Stimulated activated CD4-positive, alpha-beta T cell treated with anti-CD3 and anti-CD28 coated beads, Interleukin-4, amount 100 ng/mL, for 1 hour (primary cell): ENCODE data around the gene RNF113A.
"Not testable (repeated sequence)": the region's sequence is repeated elsewhere in the genome, so short reads cannot be mapped to it uniquely, and the experiment has no call there.

Experiments
- DNase-seq: peaks from one replicate; pipeline ENCODE4 v3.0.0-alpha.2; 2020

Gene RNF113A

DNA sequence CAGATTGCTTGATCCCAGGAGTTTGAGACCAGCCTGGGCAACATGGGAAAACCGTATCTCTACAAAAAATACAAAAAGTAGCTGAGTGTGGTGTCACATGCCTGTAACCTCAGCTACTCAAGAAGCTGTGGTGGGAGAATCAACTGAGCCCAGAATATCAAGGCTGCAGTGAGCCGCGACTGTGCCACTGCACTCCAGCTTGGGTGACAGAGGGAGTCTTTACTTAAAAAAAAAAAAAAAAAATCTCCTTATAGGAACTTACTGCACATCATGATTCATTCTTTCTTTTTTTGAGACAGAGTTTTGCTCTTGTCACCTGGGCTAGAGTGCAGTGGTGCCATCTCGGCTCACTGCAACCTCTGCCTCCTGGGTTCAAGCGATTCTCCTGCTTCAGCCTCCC, 43.1 kb downstream of the RNF113A start:
- DNase-seq, result no peak

DNA sequence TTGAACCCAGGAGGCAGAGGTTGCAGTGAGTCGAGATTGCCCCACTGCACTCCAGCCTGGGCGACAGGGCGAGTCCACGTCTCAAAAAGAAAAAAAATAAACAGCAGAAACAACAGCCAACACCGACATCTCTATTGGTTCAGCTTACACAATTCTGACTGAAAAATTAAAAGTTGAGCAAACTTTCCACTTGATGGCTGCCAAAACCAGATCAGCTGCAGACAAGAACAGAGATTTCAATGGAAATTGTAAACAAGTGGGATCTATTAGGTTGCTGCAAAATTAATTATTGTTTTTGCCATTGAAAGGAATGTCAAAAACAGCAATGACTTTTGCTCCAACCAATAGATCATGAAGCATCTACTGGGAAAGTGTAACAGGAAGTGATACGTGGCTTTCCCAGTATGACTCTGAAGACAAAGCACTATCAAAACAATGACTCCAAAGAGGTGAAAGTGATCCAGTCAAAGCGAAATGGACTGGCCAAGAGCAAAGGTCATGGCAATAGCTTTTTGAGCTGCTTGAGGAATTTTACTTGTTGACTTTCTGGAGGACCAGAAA, 45.1 kb downstream of the RNF113A start:
- no peak for DNase-seq

DNA sequence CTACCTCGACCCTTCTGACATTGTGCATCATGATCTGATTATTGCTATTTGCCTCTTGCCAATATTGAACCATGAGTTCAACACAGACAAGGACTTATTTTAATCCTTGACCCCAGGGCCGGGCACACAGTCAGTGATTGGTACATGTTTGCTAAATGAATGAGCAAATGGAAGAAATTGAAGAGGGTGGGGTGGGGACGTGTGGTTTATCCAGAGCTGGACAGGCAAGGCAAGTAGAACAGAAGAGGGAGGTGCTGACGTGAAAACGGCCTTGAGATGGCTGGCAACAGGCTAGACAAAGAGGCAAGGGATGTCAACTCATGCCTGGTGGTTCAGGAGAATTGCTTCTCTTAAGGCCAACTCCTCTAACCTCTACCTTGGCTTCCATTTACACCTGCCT, 47.3 kb downstream of the RNF113A start:
- not testable (repeated sequence) for DNase-seq

DNA sequence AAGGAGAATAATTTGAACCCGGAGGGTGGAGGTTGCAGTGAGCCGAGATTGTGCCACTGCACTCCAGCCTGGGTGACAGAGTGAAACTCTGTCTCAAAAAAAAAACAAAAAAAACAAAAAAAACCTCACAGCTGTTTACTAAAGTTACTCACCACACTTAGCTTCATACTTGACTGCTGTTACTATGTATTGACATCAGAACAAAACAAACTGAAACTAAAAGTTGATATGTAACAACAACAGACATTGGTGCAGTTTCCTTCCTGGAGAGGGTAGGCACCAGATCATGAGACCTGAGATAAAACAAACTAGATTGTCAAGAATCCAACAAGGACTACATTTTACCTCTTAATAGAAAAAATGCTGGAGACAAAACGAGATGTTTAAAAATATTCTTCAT, 49.8 kb downstream of the RNF113A start:
- DNase-seq, result not testable (repeated sequence)
